Lower leg skin (tissue), 3 donors: ENCODE results near the gene TAF3.

ENCODE experiments used
- CTCF ChIP-seq, 3 donors: fragments of 450-650 bp; IDR thresholded peaks; one replicate each; pipeline ENCODE4 v1.5.1; 2016; ENCODE audit warnings: antibody characterized with exemption in 3 of 3, mild to moderate bottlenecking in 3 of 3, moderate library complexity in 2 of 3
- POLR2A ChIP-seq, 2 donors: fragments of 450-650 bp; IDR thresholded peaks; one replicate each; pipeline ENCODE4 v1.6.1; 2016 to 2017; ENCODE audit warnings: antibody characterized with exemption in 2 of 2, mild to moderate bottlenecking in 1 of 2, moderate library complexity in 1 of 2

GRCh38 chr10:8033812-8034465 lies 215.6 kb downstream of the TAF3 start:
- no peak for TF ChIP-seq POLR2A (IDR thresholded peaks at IDR 0.05)
- no peak for TF ChIP-seq CTCF (IDR thresholded peaks at IDR 0.05)
